WTC11 (cell line): ENCODE measurements around the gene CHRM5. TPM values are rescaled to one million over a fixed set of nuclear protein-coding genes. Genes with fewer than 3 reads are reported as not detected.

Experiments
- ATAC-seq: fragments of 200-7000 bp; cut with Tn5 transposase; 2 replicates; pipeline ENCODE4 v1.10.0; 2021; ENCODE audit warnings: mild to moderate bottlenecking, moderate library complexity
- CTCF ChIA-PET: fragments of 300-600 bp; sonication (Branson Sonifier 250); formaldehyde crosslinking; loops from one replicate; lab custom pipeline; 2021; ENCODE audit warnings: antibody characterized with exemption; lab: Charles Lee
- POLR2A ChIA-PET: fragments of 350-600 bp; sonication (Branson Sonifier 250); formaldehyde crosslinking; loops from one replicate; lab custom pipeline; 2021; ENCODE audit warnings: antibody characterized with exemption; lab: Charles Lee
- DNase-seq: peaks from one replicate; pipeline ENCODE4 v3.0.0; 2021; ENCODE audit warnings: low spot score
- H3K27ac Mint-ChIP-seq: 2 replicates; pipeline ENCODE4 v1.8.0; 2021; ENCODE audit warnings: mixed read lengths
- H3K27me3 Mint-ChIP-seq: 2 replicates; pipeline ENCODE4 v1.8.0; 2021; ENCODE audit warnings: low read depth, mild to moderate bottlenecking, moderate library complexity, mixed read lengths
- H3K36me3 Mint-ChIP-seq: 2 replicates; pipeline ENCODE4 v1.8.0; 2021; ENCODE audit warnings: mixed read lengths
- H3K4me1 Mint-ChIP-seq: 2 replicates; pipeline ENCODE4 v1.8.0; 2022; ENCODE audit warnings: mixed read lengths
- H3K4me3 Mint-ChIP-seq: 2 replicates; pipeline ENCODE4 v1.8.0; 2021; ENCODE audit warnings: mild to moderate bottlenecking, moderate library complexity, mixed read lengths
- H3K9me3 Mint-ChIP-seq: 2 replicates; pipeline ENCODE4 v1.8.0; 2021; ENCODE audit warnings: mixed read lengths
- ATF1 ChIP-seq: sonication (generic); formaldehyde crosslinking; IDR thresholded peaks from 2 replicates; pipeline ENCODE4 v1.8.1; 2023; ENCODE audit warnings: mild to moderate bottlenecking, moderate library complexity, missing genetic modification reagents
- CBFB ChIP-seq: sonication (generic); formaldehyde crosslinking; IDR thresholded peaks from 2 replicates; pipeline ENCODE4 v1.8.1; 2022; ENCODE audit warnings: mild to moderate bottlenecking, low read depth, missing genetic modification reagents
- CTCF ChIP-seq: fragments of 200-600 bp; IDR thresholded peaks from 2 replicates; pipeline ENCODE4 v1.8.0; 2022; ENCODE audit warnings: antibody characterized with exemption
- E2F1 ChIP-seq: sonication (generic); formaldehyde crosslinking; IDR thresholded peaks from 2 replicates; pipeline ENCODE4 v1.8.0; 2022; ENCODE audit warnings: mild to moderate bottlenecking, missing genetic modification reagents
- FOXJ3 ChIP-seq: sonication (generic); formaldehyde crosslinking; IDR thresholded peaks from 2 replicates; pipeline ENCODE4 v1.9.0; 2021; ENCODE audit warnings: missing genetic modification reagents, mild to moderate bottlenecking, borderline replicate concordance
- NFATC4 ChIP-seq: fragments of 250-450 bp; sonication (Bioruptor Pico); IDR thresholded peaks from 2 replicates; pipeline ENCODE4 v1.9.0; 2021; ENCODE audit warnings: mild to moderate bottlenecking
- NR1H2 ChIP-seq: sonication (generic); formaldehyde crosslinking; IDR thresholded peaks from 2 replicates; pipeline ENCODE4 v1.9.0; 2021; ENCODE audit warnings: mild to moderate bottlenecking, moderate library complexity, missing genetic modification reagents
- OVOL2 ChIP-seq: fragments of 250-450 bp; sonication (Bioruptor Pico); IDR thresholded peaks from 2 replicates; pipeline ENCODE4 v1.9.0; 2021; ENCODE audit warnings: mild to moderate bottlenecking, borderline replicate concordance
- SMAD4 ChIP-seq: sonication (generic); formaldehyde crosslinking; IDR thresholded peaks from 2 replicates; pipeline ENCODE4 v1.8.0; 2022; ENCODE audit warnings: mild to moderate bottlenecking, missing genetic modification reagents
- SP1 ChIP-seq: sonication (generic); formaldehyde crosslinking; conservative IDR thresholded peaks from 2 replicates; pipeline ENCODE4 v1.8.1; 2022; ENCODE audit warnings: missing genetic modification reagents
- TCF7 ChIP-seq: sonication (generic); formaldehyde crosslinking; IDR thresholded peaks from 2 replicates; pipeline ENCODE4 v1.8.0; 2022; ENCODE audit warnings: mild to moderate bottlenecking, low read depth, missing genetic modification reagents, moderate library complexity
- ZBTB43 ChIP-seq: sonication (generic); formaldehyde crosslinking; IDR thresholded peaks from 2 replicates; pipeline ENCODE4 v1.8.1; 2023; ENCODE audit warnings: mild to moderate bottlenecking, missing genetic modification reagents
- ZNF121 ChIP-seq: sonication (generic); formaldehyde crosslinking; IDR thresholded peaks from 2 replicates; pipeline ENCODE4 v1.8.0; 2023; ENCODE audit warnings: missing genetic modification reagents
- ZNF138 ChIP-seq: sonication (generic); formaldehyde crosslinking; conservative IDR thresholded peaks from 2 replicates; pipeline ENCODE4 v1.8.1; 2022; ENCODE audit warnings: mild to moderate bottlenecking, moderate library complexity, missing genetic modification reagents
- total RNA-seq: library from RNA; stranded (reverse); gene quantifications from 3 replicates; pipeline ENCODE4 v1.2.3, GENCODE V29; 2021
- TF ChIP-seq, protein P1 (sequence below): sonication (generic); formaldehyde crosslinking; IDR thresholded peaks from 2 replicates; pipeline ENCODE4 v1.8.1; 2023; ENCODE audit warnings: mild to moderate bottlenecking, missing genetic modification reagents, moderate library complexity
- TF ChIP-seq, protein P2 (sequence below): sonication (generic); formaldehyde crosslinking; IDR thresholded peaks from 2 replicates; pipeline ENCODE4 v1.8.1; 2022; ENCODE audit warnings: missing genetic modification reagents, borderline replicate concordance
- TF ChIP-seq, protein P3 (sequence below): sonication (generic); formaldehyde crosslinking; IDR thresholded peaks from 2 replicates; pipeline ENCODE4 v1.8.1; 2023; ENCODE audit warnings: mild to moderate bottlenecking, missing genetic modification reagents, borderline replicate concordance
- TF ChIP-seq, protein P4 (sequence below): sonication (generic); formaldehyde crosslinking; IDR thresholded peaks from 2 replicates; pipeline ENCODE4 v1.8.0; 2023; ENCODE audit warnings: missing genetic modification reagents, mild to moderate bottlenecking, borderline replicate concordance

The CHRM5 gene
- total RNA-seq, 1 experiment from 2014 or later = not detected

DNA sequence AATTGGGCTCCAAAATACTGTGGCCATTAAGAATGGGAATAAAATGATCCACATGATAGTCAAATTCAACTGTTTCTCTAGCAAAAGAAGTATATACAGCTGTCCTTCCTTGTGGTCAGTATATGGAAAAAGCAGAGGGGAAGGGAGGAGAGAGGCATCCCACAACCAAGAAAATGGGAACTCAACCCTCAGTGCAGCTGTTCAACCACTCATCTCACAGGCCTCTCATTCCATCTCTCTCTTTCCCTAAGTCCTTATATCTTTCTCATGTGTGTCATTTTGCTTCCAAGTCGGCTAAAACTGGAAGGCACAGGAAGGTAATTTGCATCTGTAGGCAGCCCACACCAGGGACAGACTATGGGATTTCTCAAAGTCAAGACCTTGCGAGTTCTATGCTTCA, 43.2 kb downstream of the CHRM5 start:
- CTCF ChIA-PET = no interaction called here
- H3K4me3 Mint-ChIP-seq = no peak overlapping the region
- DNase-seq = no peak
- POLR2A ChIA-PET = no interaction called here
- TF ChIP-seq E2F1 (CRISPR knock-in tag) (no peak), ATF1 (CRISPR knock-in tag) (no peak), SP1 (no peak), SMAD4 (CRISPR knock-in tag) (no peak)
- TF ChIP-seq, all 79 proteins: peak for 0
- Mint-ChIP-seq H3K36me3 (no peaks in the 10 kb centered on the region; the same call in 1 of the 2 replicates), H3K27ac (no peak overlapping the region), H3K9me3 (no peaks in the 10 kb centered on the region), H3K27me3 (no peaks in the 10 kb centered on the region), H3K4me1 (peaks cover 27% of the 10 kb centered on the region)
- ATAC-seq = no peak; the same call in 1 of the 2 replicates

DNA sequence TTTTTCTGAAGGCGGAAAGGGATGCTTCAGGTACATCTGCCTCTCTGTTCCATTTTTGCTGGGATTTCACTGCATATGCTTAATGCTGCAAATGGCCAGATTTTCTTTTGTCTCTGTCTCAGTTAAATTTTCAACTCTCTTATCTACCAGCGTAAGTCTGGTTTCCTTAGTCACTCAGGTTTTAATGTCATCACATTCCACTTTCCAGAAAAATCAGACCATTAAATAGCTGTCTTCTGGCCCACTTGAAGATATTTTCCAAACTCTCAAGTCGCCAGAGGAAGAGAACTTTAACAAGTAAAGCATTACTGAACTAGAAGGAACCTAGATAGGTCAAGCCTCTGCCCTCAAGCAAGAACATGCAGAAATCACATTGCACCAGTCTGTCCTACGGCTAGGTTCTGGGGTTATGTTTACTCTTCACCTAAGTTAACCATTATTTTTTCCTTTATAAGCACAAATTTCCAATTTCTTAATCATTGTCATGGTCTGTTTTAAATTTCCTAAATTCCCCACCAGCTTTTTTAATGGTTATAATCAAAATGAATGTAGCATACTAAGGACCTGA, 44.2 kb downstream of the CHRM5 start:
- TF ChIP-seq ZBTB43 (no peak), FOXJ3 (CRISPR knock-in tag) (no peak), CBFB (CRISPR knock-in tag) (no peak), TCF7 (CRISPR knock-in tag) (no peak), NR1H2 (no peak), CTCF (no peak), ZNF121 (CRISPR knock-in tag) (no peak), OVOL2 (CRISPR knock-in tag) (no peak), ZNF138 (no peak), NFATC4 (CRISPR knock-in tag) (no peak)
- TF ChIP-seq, protein P1, sequence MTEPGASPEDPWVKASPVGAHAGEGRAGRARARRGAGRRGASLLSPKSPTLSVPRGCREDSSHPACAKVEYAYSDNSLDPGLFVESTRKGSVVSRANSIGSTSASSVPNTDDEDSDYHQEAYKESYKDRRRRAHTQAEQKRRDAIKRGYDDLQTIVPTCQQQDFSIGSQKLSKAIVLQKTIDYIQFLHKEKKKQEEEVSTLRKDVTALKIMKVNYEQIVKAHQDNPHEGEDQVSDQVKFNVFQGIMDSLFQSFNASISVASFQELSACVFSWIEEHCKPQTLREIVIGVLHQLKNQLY (CRISPR knock-in tag) = no peak
- TF ChIP-seq, protein P2, sequence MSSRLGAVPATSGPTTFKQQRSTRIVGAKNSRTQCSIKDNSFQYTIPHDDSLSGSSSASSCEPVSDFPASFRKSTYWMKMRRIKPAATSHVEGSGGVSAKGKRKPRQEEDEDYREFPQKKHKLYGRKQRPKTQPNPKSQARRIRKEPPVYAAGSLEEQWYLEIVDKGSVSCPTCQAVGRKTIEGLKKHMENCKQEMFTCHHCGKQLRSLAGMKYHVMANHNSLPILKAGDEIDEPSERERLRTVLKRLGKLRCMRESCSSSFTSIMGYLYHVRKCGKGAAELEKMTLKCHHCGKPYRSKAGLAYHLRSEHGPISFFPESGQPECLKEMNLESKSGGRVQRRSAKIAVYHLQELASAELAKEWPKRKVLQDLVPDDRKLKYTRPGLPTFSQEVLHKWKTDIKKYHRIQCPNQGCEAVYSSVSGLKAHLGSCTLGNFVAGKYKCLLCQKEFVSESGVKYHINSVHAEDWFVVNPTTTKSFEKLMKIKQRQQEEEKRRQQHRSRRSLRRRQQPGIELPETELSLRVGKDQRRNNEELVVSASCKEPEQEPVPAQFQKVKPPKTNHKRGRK (CRISPR knock-in tag) = no peak
- TF ChIP-seq, protein P3, sequence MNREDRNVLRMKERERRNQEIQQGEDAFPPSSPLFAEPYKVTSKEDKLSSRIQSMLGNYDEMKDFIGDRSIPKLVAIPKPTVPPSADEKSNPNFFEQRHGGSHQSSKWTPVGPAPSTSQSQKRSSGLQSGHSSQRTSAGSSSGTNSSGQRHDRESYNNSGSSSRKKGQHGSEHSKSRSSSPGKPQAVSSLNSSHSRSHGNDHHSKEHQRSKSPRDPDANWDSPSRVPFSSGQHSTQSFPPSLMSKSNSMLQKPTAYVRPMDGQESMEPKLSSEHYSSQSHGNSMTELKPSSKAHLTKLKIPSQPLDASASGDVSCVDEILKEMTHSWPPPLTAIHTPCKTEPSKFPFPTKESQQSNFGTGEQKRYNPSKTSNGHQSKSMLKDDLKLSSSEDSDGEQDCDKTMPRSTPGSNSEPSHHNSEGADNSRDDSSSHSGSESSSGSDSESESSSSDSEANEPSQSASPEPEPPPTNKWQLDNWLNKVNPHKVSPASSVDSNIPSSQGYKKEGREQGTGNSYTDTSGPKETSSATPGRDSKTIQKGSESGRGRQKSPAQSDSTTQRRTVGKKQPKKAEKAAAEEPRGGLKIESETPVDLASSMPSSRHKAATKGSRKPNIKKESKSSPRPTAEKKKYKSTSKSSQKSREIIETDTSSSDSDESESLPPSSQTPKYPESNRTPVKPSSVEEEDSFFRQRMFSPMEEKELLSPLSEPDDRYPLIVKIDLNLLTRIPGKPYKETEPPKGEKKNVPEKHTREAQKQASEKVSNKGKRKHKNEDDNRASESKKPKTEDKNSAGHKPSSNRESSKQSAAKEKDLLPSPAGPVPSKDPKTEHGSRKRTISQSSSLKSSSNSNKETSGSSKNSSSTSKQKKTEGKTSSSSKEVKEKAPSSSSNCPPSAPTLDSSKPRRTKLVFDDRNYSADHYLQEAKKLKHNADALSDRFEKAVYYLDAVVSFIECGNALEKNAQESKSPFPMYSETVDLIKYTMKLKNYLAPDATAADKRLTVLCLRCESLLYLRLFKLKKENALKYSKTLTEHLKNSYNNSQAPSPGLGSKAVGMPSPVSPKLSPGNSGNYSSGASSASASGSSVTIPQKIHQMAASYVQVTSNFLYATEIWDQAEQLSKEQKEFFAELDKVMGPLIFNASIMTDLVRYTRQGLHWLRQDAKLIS (CRISPR knock-in tag) = no peak
- TF ChIP-seq, protein P4, sequence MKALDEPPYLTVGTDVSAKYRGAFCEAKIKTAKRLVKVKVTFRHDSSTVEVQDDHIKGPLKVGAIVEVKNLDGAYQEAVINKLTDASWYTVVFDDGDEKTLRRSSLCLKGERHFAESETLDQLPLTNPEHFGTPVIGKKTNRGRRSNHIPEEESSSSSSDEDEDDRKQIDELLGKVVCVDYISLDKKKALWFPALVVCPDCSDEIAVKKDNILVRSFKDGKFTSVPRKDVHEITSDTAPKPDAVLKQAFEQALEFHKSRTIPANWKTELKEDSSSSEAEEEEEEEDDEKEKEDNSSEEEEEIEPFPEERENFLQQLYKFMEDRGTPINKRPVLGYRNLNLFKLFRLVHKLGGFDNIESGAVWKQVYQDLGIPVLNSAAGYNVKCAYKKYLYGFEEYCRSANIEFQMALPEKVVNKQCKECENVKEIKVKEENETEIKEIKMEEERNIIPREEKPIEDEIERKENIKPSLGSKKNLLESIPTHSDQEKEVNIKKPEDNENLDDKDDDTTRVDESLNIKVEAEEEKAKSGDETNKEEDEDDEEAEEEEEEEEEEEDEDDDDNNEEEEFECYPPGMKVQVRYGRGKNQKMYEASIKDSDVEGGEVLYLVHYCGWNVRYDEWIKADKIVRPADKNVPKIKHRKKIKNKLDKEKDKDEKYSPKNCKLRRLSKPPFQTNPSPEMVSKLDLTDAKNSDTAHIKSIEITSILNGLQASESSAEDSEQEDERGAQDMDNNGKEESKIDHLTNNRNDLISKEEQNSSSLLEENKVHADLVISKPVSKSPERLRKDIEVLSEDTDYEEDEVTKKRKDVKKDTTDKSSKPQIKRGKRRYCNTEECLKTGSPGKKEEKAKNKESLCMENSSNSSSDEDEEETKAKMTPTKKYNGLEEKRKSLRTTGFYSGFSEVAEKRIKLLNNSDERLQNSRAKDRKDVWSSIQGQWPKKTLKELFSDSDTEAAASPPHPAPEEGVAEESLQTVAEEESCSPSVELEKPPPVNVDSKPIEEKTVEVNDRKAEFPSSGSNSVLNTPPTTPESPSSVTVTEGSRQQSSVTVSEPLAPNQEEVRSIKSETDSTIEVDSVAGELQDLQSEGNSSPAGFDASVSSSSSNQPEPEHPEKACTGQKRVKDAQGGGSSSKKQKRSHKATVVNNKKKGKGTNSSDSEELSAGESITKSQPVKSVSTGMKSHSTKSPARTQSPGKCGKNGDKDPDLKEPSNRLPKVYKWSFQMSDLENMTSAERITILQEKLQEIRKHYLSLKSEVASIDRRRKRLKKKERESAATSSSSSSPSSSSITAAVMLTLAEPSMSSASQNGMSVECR (CRISPR knock-in tag) = no peak
- Mint-ChIP-seq H3K27me3 (no peaks in the 10 kb centered on the region), H3K36me3 (peaks cover 4% of the 10 kb centered on the region), H3K4me1 (peaks cover 30% of the 10 kb centered on the region), H3K4me3 (no peak overlapping the region), H3K9me3 (peaks cover 4% of the 10 kb centered on the region), H3K27ac (no peak overlapping the region)
- ChIA-PET CTCF (interaction anchor here (0.6 kb wide), 1 partner anchor 48 kb away, joined by 3 read pairs; no protein-coding TSS in a partner anchor), POLR2A (no interaction called here)
- DNase-seq = no peak
- ATAC-seq = no peak
